NCI-H1048 (cell line): Measurements from ENCODE around the gene CABP4.
"Not testable (repeated sequence)": the region's sequence is repeated elsewhere in the genome, so short reads cannot be mapped to it uniquely, and the experiment has no call there.

ENCODE experiments used
- DNase-seq: peaks from one replicate; lab custom pipeline; 2025; lab: John Stamatoyannopoulos, UW

Gene CABP4

DNA sequence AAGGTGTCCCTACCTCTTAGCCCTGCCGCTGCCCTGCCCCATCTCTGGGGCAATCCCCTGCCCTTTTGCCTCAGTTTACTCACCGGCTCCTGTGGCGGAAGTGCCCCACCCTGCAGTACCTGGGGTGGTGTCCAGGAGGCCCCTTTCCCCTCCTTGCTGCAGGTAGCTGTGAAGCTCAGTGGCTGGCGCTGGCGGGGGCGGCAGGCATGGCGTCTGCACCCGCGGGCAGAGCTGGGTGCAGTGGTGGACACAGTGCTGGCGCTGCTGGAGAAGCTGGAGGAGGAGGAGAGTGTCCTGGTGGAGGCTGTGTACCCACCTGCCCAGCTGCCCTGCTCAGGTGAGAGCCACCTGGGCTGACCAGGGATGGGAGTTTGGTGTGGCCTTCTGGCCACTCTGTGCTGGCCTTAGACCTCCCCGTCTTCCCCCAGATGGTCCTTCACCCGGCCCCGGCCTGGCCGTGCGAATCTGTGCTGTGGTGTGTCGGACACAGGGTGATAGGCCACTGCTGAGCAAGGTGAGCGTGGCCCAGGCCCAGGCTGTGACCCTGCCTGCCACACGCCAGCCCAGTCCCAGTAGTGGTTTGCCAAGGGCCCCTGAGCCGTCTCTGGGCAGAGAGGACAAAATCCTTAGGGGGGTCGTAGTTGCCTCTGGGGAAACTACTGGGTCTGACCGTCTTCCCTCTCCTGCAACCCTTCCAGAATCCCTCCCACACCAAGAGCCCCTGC is 35.7 kb upstream of the CABP4 start:
- no peak for DNase-seq

DNA sequence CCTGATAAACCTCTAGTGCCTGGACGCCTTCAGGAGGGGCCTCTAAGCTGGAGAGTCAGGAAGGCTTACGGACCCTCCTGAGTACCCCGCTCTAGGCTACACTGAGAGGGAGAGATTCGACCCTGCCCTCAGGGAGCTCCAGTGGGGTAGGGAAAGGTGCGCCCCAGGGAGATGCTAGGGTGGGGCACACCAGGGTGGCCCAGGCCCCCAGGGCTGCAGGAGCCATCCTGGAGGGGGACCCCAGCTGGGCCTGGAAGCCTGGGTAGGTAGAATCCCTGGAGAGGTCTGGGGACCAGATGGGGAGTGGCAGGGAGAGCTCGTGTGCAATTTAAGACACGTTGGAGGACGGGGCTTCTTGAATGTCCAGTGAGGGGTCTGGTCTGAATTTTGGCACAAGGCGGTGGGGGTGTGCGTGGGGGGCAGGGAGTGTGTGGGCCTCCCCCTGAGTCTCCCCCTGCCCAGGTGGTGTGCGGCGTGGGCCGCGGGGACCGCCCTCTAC is 35.0 kb upstream of the CABP4 start:
- DNase-seq, result no peak

DNA sequence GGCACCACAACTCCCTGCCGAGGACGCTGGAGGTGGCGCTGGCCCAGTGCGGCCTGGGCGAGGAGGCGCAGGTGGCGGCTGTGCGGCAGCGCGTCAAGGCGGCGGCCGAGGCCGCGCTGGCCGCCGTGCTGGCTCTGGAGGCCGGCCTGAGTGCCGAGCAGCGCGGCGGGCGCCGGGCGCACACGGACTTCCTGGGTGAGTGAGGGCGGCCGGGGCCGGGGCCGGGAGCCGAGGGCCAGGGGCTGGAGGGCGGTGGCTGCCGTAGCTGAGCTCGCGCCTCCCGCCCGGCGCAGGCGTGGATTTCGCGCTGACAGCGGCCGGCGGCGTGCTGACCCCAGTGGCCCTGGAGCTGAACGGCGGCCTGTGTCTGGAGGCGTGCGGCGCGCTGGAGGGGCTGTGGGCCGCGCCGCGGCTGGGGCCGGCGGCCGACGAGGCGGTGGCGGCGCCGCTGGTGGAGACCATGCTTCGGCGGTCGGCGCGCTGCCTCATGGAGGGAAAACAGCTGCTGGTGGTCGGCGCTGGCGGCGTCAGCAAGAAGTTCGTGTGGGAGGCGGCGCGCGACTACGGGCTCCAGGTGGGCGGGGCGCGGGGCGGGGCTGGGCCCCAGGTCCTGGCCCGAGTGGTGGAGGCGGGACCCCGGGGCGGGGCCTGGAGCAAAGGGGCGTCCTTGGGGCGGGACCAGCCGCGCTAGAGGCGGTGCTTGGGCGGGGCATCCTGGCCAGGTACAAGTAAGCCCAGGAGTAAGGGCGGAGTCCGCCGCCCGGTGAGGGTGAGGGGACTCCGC is 34.3 kb upstream of the CABP4 start:
- DNase-seq, result peak; percentile 78

DNA sequence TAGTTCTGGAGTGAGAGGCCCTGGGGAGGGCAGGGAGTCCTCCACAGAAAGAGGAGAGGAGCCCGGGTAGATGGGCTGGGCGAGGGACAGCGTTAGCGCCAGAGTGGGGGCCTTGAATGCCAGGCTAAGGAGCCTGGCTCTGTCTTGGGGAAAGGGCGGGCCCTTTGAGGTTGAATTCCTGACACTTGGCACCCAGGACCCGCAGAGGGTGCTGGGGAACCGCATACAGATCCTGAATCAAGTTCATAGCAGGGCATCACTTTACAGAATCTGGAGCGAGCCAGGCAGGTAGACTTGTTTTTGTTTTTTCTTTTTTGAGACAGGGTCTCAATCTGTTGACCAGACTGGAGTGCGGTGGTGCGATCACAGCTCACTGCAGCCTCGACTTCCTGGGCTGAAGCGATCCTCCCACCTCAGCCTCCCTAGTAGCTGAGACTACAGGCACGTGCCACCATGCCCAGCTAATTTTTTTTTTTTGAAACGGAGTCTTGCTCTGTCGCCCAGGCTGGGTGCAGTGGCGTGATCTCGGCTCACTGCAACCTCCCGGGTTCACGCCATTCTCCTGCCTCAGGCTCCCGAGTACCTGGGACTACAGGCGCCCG is 33.6 kb upstream of the CABP4 start:
- DNase-seq, result no peak

DNA sequence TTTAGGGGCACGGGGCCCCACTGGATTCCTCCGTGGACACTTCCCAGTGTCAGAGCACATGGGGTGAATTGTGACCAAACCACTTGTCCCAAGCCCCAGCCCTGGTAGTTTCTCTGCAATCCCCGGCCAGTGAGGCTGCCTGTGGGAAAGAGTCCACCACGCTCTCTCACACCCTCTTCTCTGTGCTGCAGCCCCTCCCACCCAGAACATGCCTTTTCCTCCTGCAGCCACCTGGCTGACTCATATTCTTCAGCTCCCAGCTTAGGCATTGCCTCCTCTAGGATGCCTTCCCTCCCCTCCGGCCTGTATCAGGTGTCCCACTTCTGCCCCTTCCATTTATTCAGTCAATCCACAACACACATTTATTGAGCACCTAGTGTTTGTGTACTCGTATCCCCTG is 32.3 kb upstream of the CABP4 start:
- DNase-seq, result no peak

DNA sequence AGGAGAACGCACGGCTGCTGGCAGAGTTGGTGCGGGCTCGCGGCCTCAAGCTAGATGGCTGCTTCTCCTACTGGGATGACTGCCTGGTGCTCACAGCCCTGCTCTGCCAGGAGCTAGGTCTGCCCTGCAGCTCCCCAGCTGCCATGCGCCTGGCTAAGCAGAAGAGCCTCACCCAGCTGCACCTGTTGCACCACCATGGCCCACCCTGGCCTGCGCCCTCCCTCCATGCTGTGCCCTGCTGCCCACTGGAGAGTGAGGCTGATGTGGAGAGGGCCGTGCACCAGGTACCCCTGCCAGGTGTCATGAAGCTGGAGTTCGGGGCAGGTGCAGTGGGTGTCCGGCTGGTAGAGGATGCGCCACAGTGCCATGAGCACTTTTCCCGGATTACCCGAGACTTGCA is 31.7 kb upstream of the CABP4 start:
- no peak for DNase-seq

GRCh38 chr11:67423891-67424613 is 31.1 kb upstream of the CABP4 start:
- DNase-seq, result no peak

GRCh38 chr11:67427364-67427859 is 27.7 kb upstream of the CABP4 start:
- not testable (repeated sequence) for DNase-seq

DNA sequence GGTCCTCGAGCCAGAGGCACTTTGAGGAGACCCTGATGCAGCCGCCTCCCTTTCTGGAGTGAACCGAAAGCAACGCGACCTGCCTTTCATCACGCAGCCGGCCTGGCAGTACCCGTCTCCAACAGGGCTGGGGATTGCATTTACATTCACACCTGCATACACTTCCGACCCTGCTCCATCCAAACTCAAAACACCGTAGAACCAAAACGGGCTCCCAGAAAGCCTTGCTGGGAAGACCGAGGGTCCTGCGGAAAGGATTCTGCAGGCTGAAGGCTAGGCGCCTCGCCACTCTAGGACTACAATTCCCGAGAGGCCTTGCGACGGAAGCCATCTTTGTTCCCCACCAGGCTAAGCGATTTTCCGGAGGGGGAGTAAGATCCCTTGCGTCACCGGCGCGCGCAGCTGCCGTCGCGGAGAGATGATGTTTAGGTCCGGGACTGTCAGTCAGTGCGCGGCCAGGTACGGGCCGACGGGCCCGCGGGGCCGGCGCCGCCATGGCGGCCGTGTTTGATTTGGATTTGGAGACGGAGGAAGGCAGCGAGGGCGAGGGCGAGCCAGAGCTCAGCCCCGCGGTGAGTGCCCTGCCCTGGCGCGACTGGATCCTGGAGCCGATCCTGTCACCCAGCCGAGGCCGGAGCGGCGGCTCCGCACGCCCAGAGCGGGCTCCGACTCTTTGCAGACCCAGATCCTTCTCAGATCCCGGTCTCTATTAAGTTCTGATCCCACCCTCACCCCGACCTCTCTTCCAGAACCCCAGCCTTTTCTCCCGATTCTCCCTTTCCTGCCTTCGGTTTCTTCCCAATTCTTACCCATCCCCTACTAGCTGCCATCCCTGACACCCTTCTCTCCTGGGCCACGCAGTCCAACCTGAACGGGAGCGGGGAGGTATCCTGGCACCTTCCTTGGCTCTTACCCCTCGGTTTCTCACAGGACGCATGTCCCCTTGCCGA is 26.8 kb upstream of the CABP4 start, which contains the start of gene RPS6KB2:
RPS6KB2 (plus strand) TSS at position 443 of the 950 bp plus-strand sequence; CDS start at position 495, 52 bp downstream.
- DNase-seq, result peak; percentile 84

DNA sequence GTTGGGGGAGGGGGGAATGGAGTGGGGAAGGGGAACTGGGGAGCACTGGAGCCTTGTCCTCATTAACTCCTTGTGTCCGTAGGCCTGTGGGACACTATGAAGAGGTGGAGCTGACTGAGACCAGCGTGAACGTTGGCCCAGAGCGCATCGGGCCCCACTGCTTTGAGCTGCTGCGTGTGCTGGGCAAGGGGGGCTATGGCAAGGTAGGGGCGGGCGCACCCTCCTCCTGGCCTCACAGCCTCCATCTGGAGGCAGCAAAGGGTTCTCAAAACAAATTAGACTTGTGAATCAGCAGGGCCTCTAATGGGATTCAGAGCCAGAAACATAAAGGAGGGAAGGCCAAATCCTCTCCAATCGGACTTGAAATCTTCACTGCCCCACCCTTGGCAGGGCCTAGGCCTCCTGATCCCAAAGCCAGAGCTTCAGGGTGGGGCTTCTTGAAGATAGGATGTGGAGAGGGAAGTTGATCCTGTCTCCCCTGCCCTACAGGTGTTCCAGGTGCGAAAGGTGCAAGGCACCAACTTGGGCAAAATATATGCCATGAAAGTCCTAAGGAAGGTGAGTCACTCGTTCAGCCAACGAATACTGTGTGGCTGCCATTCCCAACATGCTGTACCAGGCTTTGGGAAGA is 26.0 kb upstream of the CABP4 start:
- DNase-seq, result no peak

GRCh38 chr11:67429722-67430121 is 25.4 kb upstream of the CABP4 start:
- no peak for DNase-seq

- no peak for DNase-seq
Observed at GRCh38 chr11:67431346-67432249, 23.6 kb upstream of the CABP4 start.

- no peak for DNase-seq
Observed at GRCh38 chr11:67432655-67433349, 22.4 kb upstream of the CABP4 start.

DNA sequence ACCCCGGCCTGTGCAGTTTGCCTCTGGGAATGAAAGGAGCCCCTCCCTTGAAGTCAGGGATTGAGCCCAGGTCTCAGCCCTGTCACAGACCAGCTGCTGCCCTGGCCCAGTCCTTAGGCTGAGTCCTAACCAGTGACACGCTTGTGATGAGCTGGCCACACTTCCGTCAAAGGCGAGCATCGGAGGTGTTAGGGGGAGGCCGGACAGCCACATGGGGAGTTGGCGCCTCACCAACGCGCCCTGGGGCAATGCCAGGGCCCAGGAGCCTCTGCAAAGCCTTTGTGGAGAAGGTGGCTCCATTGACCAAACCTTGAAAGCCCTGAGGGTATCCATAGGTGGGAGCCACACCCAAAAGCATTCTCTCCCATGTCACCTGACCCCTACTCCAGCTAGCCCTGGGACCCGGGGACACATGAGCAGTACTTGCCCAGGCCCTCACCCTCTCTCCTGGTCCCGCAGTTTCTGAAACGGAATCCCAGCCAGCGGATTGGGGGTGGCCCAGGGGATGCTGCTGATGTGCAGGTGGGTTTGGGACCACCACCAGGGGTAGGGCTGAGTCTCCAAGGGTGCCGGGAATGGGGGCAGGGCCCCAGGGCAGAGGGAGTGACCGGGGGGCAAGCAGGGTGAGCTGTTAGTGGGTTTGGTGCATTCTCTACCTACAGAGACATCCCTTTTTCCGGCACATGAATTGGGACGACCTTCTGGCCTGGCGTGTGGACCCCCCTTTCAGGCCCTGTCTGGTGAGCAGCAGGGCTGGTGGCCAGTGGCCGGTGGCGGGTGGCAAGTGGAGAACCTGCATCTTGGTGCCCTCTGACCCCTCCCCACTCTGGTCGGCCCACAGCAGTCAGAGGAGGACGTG is 21.4 kb upstream of the CABP4 start:
- DNase-seq, result no peak

GRCh38 chr11:67434395-67434881 is 20.7 kb upstream of the CABP4 start:
- DNase-seq, result no peak

DNA sequence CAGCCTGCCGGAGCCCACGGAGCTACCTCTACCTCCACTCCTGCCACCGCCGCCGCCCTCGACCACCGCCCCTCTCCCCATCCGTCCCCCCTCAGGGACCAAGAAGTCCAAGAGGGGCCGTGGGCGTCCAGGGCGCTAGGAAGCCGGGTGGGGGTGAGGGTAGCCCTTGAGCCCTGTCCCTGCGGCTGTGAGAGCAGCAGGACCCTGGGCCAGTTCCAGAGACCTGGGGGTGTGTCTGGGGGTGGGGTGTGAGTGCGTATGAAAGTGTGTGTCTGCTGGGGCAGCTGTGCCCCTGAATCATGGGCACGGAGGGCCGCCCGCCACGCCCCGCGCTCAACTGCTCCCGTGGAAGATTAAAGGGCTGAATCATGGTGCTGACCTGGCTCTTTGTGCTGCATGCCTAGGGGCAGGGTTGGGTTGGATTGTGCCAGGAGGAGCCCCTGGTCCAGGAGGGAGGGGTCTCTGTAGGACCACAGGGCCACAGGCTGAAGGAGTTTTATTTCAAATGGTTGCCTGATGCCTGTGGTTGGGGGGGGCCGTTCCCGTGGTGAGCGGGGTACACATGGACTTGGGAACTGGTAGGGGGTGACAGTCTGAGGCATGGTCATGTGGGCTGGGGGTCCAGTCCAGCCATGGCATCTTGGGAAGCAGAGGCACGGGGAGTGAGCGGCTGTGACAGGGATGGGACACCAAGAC is 20.0 kb upstream of the CABP4 start:
- DNase-seq, result no peak
